Activated T-helper 9 cell treated with anti-CD3 and anti-CD28 coated beads, Interleukin-2, amount 50 U/mL, for 16 hours (primary cell): ENCODE results near the gene SAFB2.

ENCODE experiments used
- DNase-seq: peaks from one replicate; pipeline ENCODE4 v3.0.0-alpha.2; 2020; ENCODE audit warnings: low read depth

SAFB2 gene

DNA sequence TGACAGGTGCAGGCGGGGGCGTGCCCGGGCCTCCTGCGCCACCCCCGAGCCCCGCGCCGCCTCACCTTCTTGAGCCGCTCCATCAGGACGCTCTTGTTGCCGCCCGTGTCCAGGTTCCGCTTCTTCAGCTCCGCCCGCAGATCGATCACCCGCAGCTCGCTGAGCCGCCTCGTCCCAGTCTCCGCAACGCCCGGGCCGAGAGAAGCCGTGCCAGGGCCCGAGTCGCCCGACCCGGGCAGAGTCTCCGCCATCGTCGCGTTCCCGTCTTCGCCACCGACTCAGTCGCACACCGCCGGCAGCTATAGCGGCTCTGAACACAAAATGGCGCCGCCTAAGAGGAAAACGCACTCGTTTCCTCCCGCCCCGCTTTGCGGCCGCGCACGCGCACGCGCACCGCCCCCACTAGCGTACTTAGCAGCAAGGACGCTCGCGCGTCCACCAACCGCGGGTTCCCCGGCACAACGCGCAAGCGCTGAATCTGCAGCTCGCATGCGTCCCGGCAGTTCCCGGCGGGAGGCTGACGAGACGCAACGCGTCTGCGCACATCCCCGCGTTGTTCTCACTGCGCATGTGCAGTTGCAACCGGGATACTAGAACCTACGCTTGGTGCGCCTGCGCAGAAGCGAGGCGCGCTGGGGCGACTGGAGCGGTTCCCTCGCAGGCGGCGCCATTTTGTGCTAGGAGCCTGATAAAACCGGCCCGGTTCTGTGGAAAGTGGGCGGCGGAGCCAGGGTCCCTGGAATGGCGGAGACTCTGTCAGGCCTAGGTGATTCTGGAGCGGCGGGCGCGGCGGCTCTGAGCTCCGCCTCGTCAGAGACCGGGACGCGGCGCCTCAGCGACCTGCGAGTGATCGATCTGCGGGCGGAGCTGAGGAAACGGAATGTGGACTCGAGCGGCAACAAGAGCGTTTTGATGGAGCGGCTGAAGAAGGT lies at the start of gene SAFB2, which contains the start of gene SAFB:
Gene SAFB2 (minus strand): TSS at position 312 of the 932 bp plus-strand sequence. CDS start 61 bp downstream, at position 251.
Gene SAFB (plus strand): TSS at position 619 of the 932 bp plus-strand sequence. CDS start 123 bp downstream, at position 742.
- DNase-seq: peak; percentile 99

DNA sequence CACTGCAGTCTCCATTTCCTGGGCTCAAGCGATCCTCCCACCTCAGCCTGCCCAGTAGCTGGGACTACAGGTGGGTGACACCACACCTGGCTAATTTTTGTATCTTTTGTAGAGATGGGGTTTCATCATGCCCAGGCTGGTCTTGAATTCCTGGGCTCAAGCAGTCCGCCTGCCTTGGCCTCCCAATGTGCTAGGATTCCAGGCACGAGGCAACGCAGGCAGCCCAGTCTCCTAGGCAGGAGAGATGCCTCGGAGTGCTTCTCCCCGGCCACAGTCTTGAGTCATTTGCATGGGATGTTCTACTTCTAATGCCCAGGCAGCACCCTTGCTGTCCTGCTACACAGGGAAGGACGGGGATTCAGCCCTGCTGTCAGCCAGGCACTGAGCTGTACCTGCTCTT lies 49.0 kb upstream of the SAFB2 start:
- DNase-seq: no peak

DNA sequence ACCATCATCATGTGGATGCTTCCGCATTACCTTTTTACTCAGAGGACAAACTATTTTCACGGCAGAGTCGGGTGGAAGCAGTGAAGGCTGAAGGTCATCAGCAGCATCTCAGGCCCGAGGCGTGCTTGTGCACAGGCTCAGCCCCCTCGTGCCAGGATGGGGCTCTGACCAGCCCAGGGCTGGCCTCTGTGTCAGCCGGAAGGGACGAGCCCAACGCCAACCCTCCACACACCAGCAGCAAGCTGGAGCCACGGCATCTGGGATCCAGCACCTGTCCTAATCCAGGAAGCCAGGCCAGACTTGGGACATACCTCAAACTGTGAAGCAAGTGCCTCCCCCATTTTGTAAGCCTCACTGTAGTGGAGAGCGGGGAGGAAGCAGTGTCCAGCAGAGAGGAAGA lies 46.6 kb upstream of the SAFB2 start:
- DNase-seq: no peak

GRCh38 chr19:5667751-5668271 lies 45.2 kb upstream of the SAFB2 start:
- no peak for DNase-seq

GRCh38 chr19:5666921-5667610 lies 44.5 kb upstream of the SAFB2 start:
- no peak for DNase-seq

GRCh38 chr19:5665781-5666513 lies 43.4 kb upstream of the SAFB2 start:
- no peak for DNase-seq

DNA sequence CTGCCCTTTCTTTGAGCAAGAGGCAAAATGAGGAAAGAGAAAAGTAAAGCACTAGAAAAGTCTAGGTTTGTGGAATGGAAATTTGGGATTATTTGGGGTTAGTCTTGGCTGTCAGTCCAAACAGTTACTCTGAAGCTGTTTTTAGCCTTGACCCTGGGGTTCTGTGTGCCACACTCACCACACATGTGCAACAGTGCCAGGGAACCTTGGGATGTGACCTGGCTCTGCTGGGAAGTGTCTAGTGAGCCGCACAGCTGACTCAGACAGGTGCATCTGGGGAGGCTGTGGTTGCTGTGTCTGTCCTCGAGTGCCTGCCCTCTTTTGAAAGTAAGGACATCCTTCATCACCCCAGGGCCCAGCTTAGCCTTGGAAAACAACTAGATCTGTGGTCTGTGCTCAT lies 41.9 kb upstream of the SAFB2 start:
- DNase-seq: no peak

DNA sequence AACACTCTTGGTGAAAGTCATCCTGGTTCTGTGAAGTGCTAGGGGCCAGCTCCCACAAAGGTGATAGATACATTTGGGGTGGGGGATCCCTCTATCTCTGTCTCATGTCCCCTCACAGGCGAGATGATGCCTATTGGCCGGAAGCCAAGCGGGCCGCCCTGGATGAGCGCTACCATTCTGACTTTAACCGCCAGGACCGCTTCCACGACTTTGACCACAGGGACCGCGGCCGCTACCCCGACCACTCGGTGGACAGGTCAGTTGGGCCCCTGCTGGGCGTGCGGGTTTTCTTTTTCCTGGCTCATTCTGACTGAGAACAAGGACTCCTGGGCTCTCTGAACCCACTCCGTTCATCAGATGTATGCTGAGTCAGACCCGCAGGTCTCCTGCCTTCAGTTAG lies 41.3 kb upstream of the SAFB2 start:
- DNase-seq: no peak

- no peak for DNase-seq
Observed at GRCh38 chr19:5661483-5661882, 38.9 kb upstream of the SAFB2 start.

DNA sequence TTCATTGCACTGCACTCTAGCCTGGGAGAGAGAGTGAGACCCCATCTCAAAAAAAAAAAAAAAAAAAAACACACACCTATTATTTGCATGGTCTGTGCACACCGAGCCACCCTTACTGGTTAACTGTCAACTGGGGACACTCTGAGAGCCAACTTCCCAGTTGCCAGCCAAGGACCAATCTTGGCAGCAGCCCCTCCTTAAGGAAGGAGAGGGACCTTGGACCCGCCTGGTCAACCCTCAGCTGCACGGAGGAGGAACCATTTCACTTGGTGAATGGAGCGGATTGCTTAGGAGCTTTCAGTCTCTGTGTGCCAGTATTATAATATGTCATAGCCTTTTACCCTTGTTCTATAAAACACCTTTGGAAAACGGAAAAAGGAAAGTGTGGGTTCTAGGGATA lies 32.8 kb upstream of the SAFB2 start:
- no peak for DNase-seq

DNA sequence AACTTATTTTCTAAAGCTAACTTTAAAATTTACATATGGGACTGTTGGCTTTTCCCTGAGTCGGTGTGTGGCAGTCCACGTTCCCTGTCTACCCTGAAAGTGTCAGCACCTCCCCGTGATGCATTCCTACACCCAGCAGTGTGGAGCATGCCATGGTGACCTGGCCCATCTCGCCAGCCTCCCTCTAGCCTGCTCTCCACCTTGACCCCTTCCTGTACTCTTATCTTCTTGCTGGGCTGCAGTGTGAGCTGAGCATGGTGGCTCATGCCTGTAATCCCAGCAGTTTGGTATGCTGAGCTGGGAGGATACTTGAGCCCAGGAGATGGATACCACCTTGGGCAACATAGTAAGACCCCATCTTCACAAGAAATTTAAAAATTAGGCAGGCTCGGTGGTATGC lies 32.4 kb upstream of the SAFB2 start:
- DNase-seq: no peak

DNA sequence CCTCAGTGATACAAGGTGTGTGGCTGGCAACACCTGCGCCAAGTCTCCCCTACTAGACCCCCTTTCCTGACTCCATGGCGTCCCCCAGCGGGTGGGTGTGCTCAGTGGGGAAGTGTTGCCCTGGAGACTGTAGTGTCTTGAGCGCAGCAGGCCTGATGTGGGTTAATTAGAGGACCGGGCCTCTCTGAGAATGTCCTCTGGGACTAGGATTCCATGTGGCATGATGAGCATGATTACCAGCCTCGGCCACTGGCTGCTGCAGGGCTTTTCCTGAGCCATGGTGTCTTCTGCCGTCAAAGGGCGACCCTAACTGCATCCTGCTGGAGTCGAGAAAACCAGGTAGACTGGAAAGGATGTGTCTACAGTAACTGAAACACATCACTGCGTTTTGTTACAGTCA lies 29.7 kb upstream of the SAFB2 start:
- DNase-seq: no peak

DNA sequence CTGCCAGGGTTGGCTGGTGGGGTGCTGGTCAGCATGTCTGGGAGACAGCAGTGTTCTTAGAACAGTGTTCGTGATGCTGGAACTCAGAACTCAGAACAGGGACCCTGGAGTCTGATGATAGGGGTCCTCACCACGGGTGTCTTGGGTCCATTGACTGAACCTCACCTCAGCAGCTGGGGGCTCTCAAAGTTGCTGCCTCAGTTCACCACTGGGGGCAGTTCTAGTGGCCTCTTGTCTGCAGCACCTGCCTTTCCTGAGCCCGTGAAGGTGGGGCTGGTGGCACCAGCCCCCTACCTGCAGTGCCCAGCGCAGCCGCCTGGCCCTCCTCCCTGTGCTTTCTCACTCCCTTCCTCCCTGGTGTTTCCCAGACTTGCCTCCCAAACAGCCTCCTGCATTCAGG lies 28.8 kb upstream of the SAFB2 start:
- DNase-seq: no peak

- DNase-seq: no peak
Observed at GRCh38 chr19:5648464-5648863, 25.9 kb upstream of the SAFB2 start.

- no peak for DNase-seq
Observed at GRCh38 chr19:5646703-5647102, 24.1 kb upstream of the SAFB2 start.

DNA sequence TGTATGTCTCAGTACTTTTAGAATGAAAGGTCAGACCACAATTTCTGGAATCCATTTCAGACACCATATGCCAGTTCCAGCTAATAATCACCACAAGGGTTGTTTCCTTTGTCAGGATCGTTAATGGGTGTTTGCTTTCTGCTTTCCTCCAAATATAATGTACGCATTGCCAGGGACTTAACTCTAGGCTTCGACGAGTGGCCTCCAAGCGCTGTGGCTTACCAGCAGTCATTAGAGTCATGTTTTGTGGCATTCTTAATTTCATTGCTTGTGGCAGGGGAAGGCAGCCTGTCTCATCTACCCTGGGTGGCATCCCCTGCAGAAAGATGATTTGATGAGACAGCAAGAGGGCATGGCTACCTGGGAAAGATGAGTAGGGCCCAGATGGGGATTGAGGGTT lies 22.8 kb upstream of the SAFB2 start:
- no peak for DNase-seq

GRCh38 chr19:5644037-5644436 lies 21.5 kb upstream of the SAFB2 start:
- DNase-seq: no peak

DNA sequence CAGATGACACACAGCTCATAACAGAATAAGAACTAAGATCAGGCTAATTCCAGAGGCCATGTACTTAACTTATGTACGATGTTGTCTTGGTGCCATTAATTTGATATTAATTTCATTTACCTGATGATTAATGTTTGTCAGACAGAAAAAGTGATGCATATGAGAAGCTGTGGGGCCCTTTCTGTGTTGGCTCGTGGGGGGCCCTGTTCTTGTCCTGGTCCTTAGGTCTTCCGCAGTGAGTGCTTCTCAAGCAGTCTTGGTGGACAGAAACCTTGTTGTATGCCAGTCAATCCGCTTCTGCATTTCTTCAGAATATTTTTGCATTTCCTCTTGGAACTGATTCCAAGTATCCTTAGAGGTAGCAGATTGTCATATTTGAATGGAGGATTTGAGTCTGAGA lies 20.5 kb upstream of the SAFB2 start:
- DNase-seq: no peak

- DNase-seq: no peak
Observed at GRCh38 chr19:5642204-5642603, 19.6 kb upstream of the SAFB2 start.

DNA sequence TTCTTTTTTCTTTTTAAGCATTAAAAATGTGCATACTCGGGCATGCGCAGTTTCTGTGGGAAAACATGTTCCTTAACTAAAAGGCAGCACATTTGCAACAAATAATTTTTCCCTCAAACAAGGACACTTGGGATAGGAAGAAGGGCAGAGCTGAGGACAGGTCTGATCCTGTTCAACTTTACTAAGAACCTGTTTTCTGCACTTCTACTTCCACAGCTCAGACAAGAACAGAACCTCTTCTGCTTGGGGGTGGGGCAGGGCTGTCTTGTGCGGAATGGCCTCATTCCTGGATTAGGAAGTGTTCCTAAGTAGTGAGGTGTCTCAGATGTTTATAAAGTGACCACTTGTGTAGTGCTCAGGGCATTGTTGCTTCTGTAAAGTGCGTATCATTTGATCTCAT lies 18.6 kb upstream of the SAFB2 start:
- DNase-seq: no peak

- no peak for DNase-seq
Observed at GRCh38 chr19:5637971-5638370, 15.4 kb upstream of the SAFB2 start.

GRCh38 chr19:5635427-5635826 lies 12.9 kb upstream of the SAFB2 start:
- no peak for DNase-seq
